ENCODE measurements around the gene DIPK1C. TPM values are rescaled to one million over a fixed set of nuclear protein-coding genes. Genes with fewer than 3 reads are reported as not detected.

DIPK1C gene
- total and polyA plus RNA-seq, 10 of the 15 experiments (the other 5 are each of a cell fraction or from before 2014, with no cell fraction given) = not detected

- TF ChIP-seq CHD1 (IDR thresholded peaks at IDR 0.05; ENCODE audit: low read depth, low read length) (no peak), ZNF207 (IDR thresholded peaks at IDR 0.05; ENCODE audit: borderline replicate concordance) (no peak), CBX5 (IDR thresholded peaks at IDR 0.05; ENCODE audit: low read depth) (no peak), RB1 (IDR thresholded peaks at IDR 0.05; ENCODE audit: borderline replicate concordance) (no peak), SUPT20H (IDR thresholded peaks at IDR 0.05; ENCODE audit: borderline replicate concordance, control insufficient read depth, low read depth, low read length) (no peak), ZNF687 (IDR thresholded peaks at IDR 0.05) (no peak)
These were observed 48.7 kb upstream of the DIPK1C start (continued) for GRCh38 chr18:74505776-74506175.

- no peaks in the 10 kb centered on the region for H4K20me1 ChIP-seq (ENCODE audit: control insufficient read depth, insufficient read depth)
- H3K4me1 ChIP-seq (ENCODE audit: control insufficient read depth, insufficient read depth, low read length) = peaks cover 8% of the 10 kb centered on the region
- ChIA-PET SMC1A (ENCODE audit: uncharacterized antibody, unreplicated experiment) (interaction anchor here (0.6 kb wide), 1 partner anchor 845 kb away, joined by 3 read pairs; no protein-coding TSS in a partner anchor), CTCF (interaction anchor here (0.7 kb wide), 1 partner anchor 48 kb away, joined by 3 read pairs; no protein-coding TSS in a partner anchor), POLR2A (no interaction called here), RAD21 (ENCODE audit: unreplicated experiment) (no interaction called here)
- in situ Hi-C loops (cut with MboI) = no loop called here
- no peak overlapping the region for H3K4me2 ChIP-seq (ENCODE audit: control insufficient read depth, insufficient read depth)
- TF ChIP-seq KDM1A (IDR thresholded peaks at IDR 0.05; ENCODE audit: borderline replicate concordance) (no peak), ZZZ3 (IDR thresholded peaks at IDR 0.05; ENCODE audit: control insufficient read depth, insufficient read length, low read depth) (no peak), ZNF207 (IDR thresholded peaks at IDR 0.05; ENCODE audit: borderline replicate concordance) (no peak), JUNB (IDR thresholded peaks at IDR 0.05) (no peak), ATF2 (IDR thresholded peaks at IDR 0.05; ENCODE audit: low read length) (no peak), DPF2 (IDR thresholded peaks at IDR 0.05) (no peak)
- DNase-seq (ENCODE audit: low read depth, low spot score) = no peak
- no peak overlapping the region for H3K4me3 ChIP-seq
- FAIRE-seq = no peak
- WGBS (ENCODE audit: insufficient coverage, insufficient replicate concordance, low lambda C conversion rate, missing lambda C conversion rate) = 100% methylated on average over 4 of the region's 4 CpGs
- BruUV-seq (replicated peaks) = no TSS peak
- peaks cover 40% of the 10 kb centered on the region for H3K79me2 ChIP-seq (ENCODE audit: control insufficient read depth, insufficient read depth, low read length)
- peaks cover 18 to 34% of the 10 kb centered on the region in 2 experiments for H3K36me3 ChIP-seq (ENCODE audit: control insufficient read depth in 2 of 2, insufficient read depth in 2 of 2, low read length in 1 of 2)
- H3K9ac ChIP-seq (ENCODE audit: control insufficient read depth, insufficient read depth, low read length) = no peak overlapping the region
- H2AFZ ChIP-seq (ENCODE audit: control insufficient read depth, low read depth, low read length) = no peak overlapping the region
- no peak for ATAC-seq
- no peaks in the 10 kb centered on the region for H3K9me3 ChIP-seq (replicated peaks; ENCODE audit: control insufficient read depth, insufficient read depth, low read length)
- no peak overlapping the region for H3K27ac ChIP-seq (ENCODE audit: control insufficient read depth, insufficient read depth)
- H3K27me3 ChIP-seq (replicated peaks in 1 of 2; ENCODE audit: control insufficient read depth in 2 of 2, insufficient read depth in 2 of 2, low read length in 1 of 2) = no peaks in the 10 kb centered on the region
- intact Hi-C loops (cut with micrococcal nuclease; ENCODE audit: unreplicated experiment) = no loop called here
These were observed 46.0 kb upstream of the DIPK1C start for GRCh38 chr18:74503137-74503536.
